Kidney (tissue), 14 donors: ENCODE measurements around the gene MAP2K4. TPM values are rescaled to one million over a fixed set of nuclear protein-coding genes. Genes with fewer than 3 reads are reported as not detected.

ENCODE experiments used
- DNase-seq, 5 donors: peaks; one replicate each; pipeline ENCODE4 v3.0.0-alpha.2; 2013 to 2020
- FAIRE-seq: peaks from 2 replicates; lab custom pipeline; 2012; peaks lifted over from hg19 to GRCh38; lab: Jason Lieb, UNC
- H3K27ac ChIP-seq, 2 donors: one replicate each; pipeline ENCODE4 v1.7.0; 2013; ENCODE audit warnings: low read depth in 2 of 2, low read length in 2 of 2, inconsistent platforms in 1 of 2
- H3K27me3 ChIP-seq: one replicate; pipeline ENCODE4 v1.7.1; 2013; ENCODE audit warnings: low read length, inconsistent platforms; ENCODE audit not compliant: control insufficient read depth, insufficient read depth
- H3K36me3 ChIP-seq, 3 donors: one replicate each; pipeline versions ENCODE4 v1.7.0 to v1.7.1; 2013; ENCODE audit warnings: low read length in 3 of 3, control low read depth in 1 of 3, inconsistent platforms in 1 of 3; ENCODE audit not compliant: insufficient read depth in 3 of 3, control insufficient read depth in 2 of 3
- H3K4me1 ChIP-seq, 3 donors: one replicate each; pipeline versions ENCODE4 v1.7.0 to v1.7.1; 2013; ENCODE audit warnings: low read length in 3 of 3, inconsistent platforms in 1 of 3, low read depth in 1 of 3; ENCODE audit not compliant: control insufficient read depth in 2 of 3, insufficient read depth in 2 of 3
- H3K4me3 ChIP-seq, 3 donors: one replicate each; pipeline versions ENCODE4 v1.7.0 to v1.8.1; 2013; ENCODE audit warnings: low read length in 3 of 3, control low read depth in 1 of 3, inconsistent platforms in 1 of 3
- H3K9ac ChIP-seq, 3 donors: one replicate each; pipeline versions ENCODE4 v1.7.0 to v1.7.1; 2013; ENCODE audit warnings: low read length in 3 of 3, control low read depth in 1 of 3, inconsistent platforms in 1 of 3
- H3K9me3 ChIP-seq, 3 donors: one replicate each; pipeline versions ENCODE4 v1.7.0 to v1.7.1; 2013; ENCODE audit warnings: low read length in 3 of 3, control low read depth in 1 of 3, inconsistent platforms in 1 of 3; ENCODE audit not compliant: control insufficient read depth in 2 of 3, insufficient read depth in 1 of 3
- intact Hi-C: fragments of 100-400 bp; cut with DNase I; formaldehyde crosslinking; loops from one replicate; pipeline ENCODE4 v1.11.1; 2022
- polyA plus RNA-seq: library from polyadenylated mRNA; stranded (reverse); fragments of 350-450 nt; fragmentation: Illumina TruSeq; extraction: RNeasy Lipid Tissue Mini Kit (QIAGEN cat#74804); gene quantifications from one replicate; pipeline ENCODE4 v1.2.3, GENCODE V29; 2014; ENCODE audit warnings: low read depth, low replicate concordance; ENCODE audit not compliant: insufficient read depth
- total RNA-seq: library from RNA; stranded (reverse); fragmentation: NEBNext Ultra II Directional; extraction: Animal tissue kit (Norgen Biotek cat#: 25700); gene quantifications from one replicate; pipeline ENCODE4 v1.2.1, GENCODE V29; 2021
- TF ChIP-seq, protein P1 (sequence below): IDR thresholded peaks from 3 replicates; pipeline ENCODE4 v1.5.1; 2012; ENCODE audit warnings: mild to moderate bottlenecking, moderate library complexity, borderline replicate concordance; ENCODE audit not compliant: insufficient read depth; ENCODE audit errors: extremely low read depth
- donor health status: control.
- donor health status: control.
- donor health status: control.
- donor health status: control.
- donor health status: control.
- donor health status: DM: yes; HTN: yes; CAD: no.
- donor health status: Normal renal cell carcinoma (clear cell type).

MAP2K4 gene
- total and polyA plus RNA-seq, 2 donors from 2014 or later, result 14.2 to 36.1 TPM

- TF ChIP-seq, protein P1, sequence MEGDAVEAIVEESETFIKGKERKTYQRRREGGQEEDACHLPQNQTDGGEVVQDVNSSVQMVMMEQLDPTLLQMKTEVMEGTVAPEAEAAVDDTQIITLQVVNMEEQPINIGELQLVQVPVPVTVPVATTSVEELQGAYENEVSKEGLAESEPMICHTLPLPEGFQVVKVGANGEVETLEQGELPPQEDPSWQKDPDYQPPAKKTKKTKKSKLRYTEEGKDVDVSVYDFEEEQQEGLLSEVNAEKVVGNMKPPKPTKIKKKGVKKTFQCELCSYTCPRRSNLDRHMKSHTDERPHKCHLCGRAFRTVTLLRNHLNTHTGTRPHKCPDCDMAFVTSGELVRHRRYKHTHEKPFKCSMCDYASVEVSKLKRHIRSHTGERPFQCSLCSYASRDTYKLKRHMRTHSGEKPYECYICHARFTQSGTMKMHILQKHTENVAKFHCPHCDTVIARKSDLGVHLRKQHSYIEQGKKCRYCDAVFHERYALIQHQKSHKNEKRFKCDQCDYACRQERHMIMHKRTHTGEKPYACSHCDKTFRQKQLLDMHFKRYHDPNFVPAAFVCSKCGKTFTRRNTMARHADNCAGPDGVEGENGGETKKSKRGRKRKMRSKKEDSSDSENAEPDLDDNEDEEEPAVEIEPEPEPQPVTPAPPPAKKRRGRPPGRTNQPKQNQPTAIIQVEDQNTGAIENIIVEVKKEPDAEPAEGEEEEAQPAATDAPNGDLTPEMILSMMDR, result no peak
- no peaks in the 10 kb centered on the region for H3K9me3 ChIP-seq
- no peak overlapping the region for H3K27ac ChIP-seq
- no peak for DNase-seq
- H3K4me3 ChIP-seq, result no peak overlapping the region
- no peak for FAIRE-seq
- no peaks in the 10 kb centered on the region for H3K36me3 ChIP-seq
- H3K4me1 ChIP-seq, result peaks cover 0 to 4% (median 2%) of the 10 kb centered on the region in 3 donors
- H3K9ac ChIP-seq, result no peak overlapping the region
- H3K27me3 ChIP-seq, result no peaks in the 10 kb centered on the region
- intact Hi-C loops, result no loop called here
These were observed 28.3 kb downstream of the MAP2K4 start for GRCh38 chr17:12048843-12049473.

DNA sequence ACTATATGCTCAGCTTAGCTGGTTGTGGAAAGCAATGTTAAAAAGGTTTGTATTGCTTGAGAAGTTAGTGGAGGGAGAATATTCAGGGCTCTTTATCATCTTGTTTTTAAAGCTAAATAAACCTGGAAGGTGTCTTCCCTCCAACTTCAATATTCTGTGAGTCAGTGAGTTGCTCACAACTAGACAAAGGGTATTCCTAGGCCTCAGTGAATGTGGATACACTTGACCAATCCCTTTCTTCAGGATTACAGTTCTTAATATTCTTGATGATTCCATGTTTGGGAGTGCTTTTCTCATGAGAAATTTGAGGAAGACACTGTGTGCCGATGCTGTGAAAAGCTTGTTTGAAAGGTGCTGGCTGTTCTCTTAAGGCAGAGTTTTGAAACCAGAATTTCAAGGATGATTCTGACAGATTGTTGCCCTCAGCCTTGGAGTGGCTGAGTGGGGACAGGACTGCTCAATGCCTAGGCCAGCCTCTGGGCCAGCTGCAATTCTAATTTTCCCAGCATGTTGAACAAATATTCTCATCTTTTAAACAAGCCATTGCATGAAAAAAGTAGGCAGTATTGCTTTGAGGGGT, 30.1 kb downstream of the MAP2K4 start:
- FAIRE-seq (no peak), DNase-seq (no peak)
- peaks cover 0 to 4% (median 2%) of the 10 kb centered on the region in 3 donors for H3K4me1 ChIP-seq
- intact Hi-C loops, result no loop called here
- H3K9ac ChIP-seq, result no peak overlapping the region
- H3K27ac ChIP-seq, result no peak overlapping the region
- TF ChIP-seq, protein P1, result no peak
- no peaks in the 10 kb centered on the region for H3K9me3 ChIP-seq
- no peaks in the 10 kb centered on the region for H3K27me3 ChIP-seq
- no peaks in the 10 kb centered on the region for H3K36me3 ChIP-seq
- no peak overlapping the region for H3K4me3 ChIP-seq

DNA sequence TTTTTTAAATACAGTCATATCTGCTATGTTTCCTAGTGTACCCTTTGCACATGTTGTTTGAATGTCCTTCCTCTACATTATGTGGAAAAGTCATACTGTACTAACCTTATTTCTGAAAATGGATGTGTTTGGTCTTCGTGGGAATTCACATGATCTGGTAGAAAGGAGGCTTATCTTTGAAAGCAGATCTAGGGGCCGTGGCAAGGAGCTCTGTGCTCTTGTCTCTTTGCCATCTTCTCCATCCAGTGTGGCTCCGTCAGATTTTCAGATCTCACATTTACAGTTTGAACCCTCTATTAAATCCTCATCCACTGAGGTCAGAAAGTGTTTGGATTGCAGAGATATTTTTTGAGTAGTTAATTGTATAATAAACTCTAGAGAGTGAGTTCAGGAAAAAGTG, 32.9 kb downstream of the MAP2K4 start:
- H3K4me1 ChIP-seq, result no peaks in the 10 kb centered on the region
- H3K9ac ChIP-seq, result no peak overlapping the region
- TF ChIP-seq, protein P1, result no peak
- H3K27me3 ChIP-seq, result no peaks in the 10 kb centered on the region
- H3K4me3 ChIP-seq, result no peak overlapping the region
- no peaks in the 10 kb centered on the region for H3K9me3 ChIP-seq
- DNase-seq (no peak), FAIRE-seq (no peak)
- no peak overlapping the region for H3K27ac ChIP-seq
- intact Hi-C loops, result no loop called here
- no peaks in the 10 kb centered on the region for H3K36me3 ChIP-seq
